HG03280 (cell line): ENCODE data around the gene GAGE10.
"Not testable (repeated sequence)": the region's sequence is repeated elsewhere in the genome, so short reads cannot be mapped to it uniquely, and the experiment has no call there.

Source experiments
- ATAC-seq: cut with Tn5 transposase; IDR thresholded peaks from one replicate; pipeline ENCODE4 v1.9.1; 2021; ENCODE audit warnings: mild to moderate bottlenecking, moderate library complexity; ENCODE audit not compliant: unreplicated experiment

GAGE10 gene

DNA sequence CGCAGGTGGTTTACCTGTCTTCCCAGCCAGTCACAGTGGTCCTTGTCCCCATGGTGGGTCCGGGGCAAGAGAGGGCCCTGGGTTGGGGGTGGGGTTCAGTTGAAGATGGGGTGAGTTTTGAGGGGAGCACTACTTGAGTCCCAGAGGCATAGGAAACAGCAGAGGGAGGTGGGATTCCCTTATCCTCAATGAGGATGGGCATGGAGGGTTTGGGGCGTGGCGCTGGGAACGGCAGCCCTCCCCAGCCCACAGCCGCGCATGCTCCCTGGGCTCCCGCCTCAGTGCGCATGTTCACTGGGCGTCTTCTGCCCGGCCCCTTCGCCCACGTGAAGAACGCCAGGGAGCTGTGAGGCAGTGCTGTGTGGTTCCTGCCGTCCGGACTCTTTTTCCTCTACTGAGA, 18.3 kb downstream of the GAGE10 start, which contains the start of gene GAGE12J:
GAGE12J (plus strand) TSS at position 301 of the 400 bp plus-strand sequence. CDS start 1,157 bp downstream, outside the sequence.
- ATAC-seq, result not testable (repeated sequence)

GRCh38 chrX:49322266-49322665, 18.8 kb downstream of the GAGE10 start:
- not testable (repeated sequence) for ATAC-seq

GRCh38 chrX:49323735-49324134, 20.3 kb downstream of the GAGE10 start:
- not testable (repeated sequence) for ATAC-seq

DNA sequence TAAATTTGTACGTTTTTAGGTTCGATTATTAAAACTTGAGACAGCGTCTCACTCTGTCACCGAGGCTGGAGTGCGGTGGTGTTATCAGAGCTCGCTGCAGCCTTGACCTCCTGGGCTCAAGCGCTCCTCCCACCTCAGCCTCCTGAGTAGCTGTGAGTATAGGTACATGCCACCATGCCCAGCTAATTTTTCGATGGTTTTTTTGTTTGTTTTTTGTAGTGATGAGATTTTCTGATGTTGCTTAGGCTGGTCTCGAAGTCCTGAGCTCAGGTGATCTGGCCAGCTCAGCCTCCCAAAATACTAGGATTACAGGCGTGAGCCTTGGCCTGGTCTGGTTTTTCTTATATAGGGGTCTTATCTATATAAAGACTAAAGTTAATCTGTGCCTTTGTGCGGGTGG, 27.0 kb downstream of the GAGE10 start:
- ATAC-seq, result not testable (repeated sequence)

- not testable (repeated sequence) for ATAC-seq
Observed at GRCh38 chrX:49331282-49331681, 27.8 kb downstream of the GAGE10 start, which contains the start of gene GAGE13. GAGE13 (plus strand) TSS chrX:49331582; CDS start chrX:49332738, 1,156 bp downstream.

GRCh38 chrX:49331841-49332240, 28.4 kb downstream of the GAGE10 start:
- ATAC-seq, result not testable (repeated sequence)

DNA sequence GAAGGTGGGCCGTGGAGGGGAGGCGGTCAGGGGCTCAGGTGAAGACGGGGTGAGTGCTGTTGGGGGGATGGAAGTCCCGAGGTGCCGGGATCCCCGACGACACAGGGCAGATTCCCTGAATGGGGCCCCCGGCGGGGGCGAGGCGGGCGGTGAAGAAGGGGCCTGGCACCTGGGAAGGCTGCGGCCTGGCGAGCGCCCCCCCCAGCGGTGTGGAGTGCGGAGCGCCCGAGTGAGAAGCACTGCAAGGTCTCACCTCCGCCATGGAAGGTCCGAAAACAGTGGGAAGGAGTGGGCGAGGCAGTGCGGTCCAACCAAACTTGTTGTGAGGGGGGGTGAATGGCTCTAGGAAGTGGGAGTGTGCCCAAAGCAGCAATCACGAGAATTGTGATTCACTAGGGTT, 38.0 kb downstream of the GAGE10 start:
- not testable (repeated sequence) for ATAC-seq

GRCh38 chrX:49344496-49345175, 41.2 kb downstream of the GAGE10 start:
- not testable (repeated sequence) for ATAC-seq

- ATAC-seq, result not testable (repeated sequence)
Observed at GRCh38 chrX:49345402-49345801, 42.0 kb downstream of the GAGE10 start.

- ATAC-seq, result not testable (repeated sequence)
Observed at GRCh38 chrX:49346150-49346549, 42.7 kb downstream of the GAGE10 start.
